K562 (cell line): ENCODE results near the gene GLP1R. TPM values are rescaled to one million over a fixed set of nuclear protein-coding genes. Genes with fewer than 3 reads are reported as not detected.

ENCODE experiments used
- CC2D1A ChIP-seq: fragments of 450-650 bp; IDR thresholded peaks from 2 replicates; pipeline ENCODE4 v1.6.1; 2017; ENCODE audit warnings: mild to moderate bottlenecking
- CTCF ChIP-seq, 3 experiments: IDR thresholded peaks in 2 of 3; conservative IDR thresholded peaks in 1 of 3; 2 replicates each; pipeline ENCODE4 v1.5.1; 2011 to 2012; ENCODE audit warnings: low read length in 3 of 3, mild to moderate bottlenecking in 3 of 3, control low read depth in 2 of 3, improper control_type of control experiment in 1 of 3, inconsistent platforms in 1 of 3, low read depth in 1 of 3, mixed read lengths in 1 of 3, moderate library complexity in 1 of 3; ENCODE audit not compliant: insufficient read depth in 2 of 3
- CTCFL ChIP-seq: IDR thresholded peaks from 2 replicates; pipeline ENCODE4 v1.6.1; 2011; ENCODE audit warnings: borderline replicate concordance, low read depth, mild to moderate bottlenecking, moderate library complexity, low read length; ENCODE audit not compliant: insufficient read depth, poor library complexity, severe bottlenecking
- HES1 ChIP-seq: fragments of 450-650 bp; IDR thresholded peaks from 2 replicates; pipeline ENCODE4 v1.6.1; 2016; ENCODE audit warnings: low read depth, mild to moderate bottlenecking, moderate library complexity
- HLTF ChIP-seq: fragments of 450-650 bp; IDR thresholded peaks from 2 replicates; pipeline ENCODE4 v1.6.1; 2016
- MXD1 ChIP-seq: fragments of 250-450 bp; sonication (Bioruptor Pico); IDR thresholded peaks from 2 replicates; pipeline ENCODE4 v1.8.0; 2021; ENCODE audit warnings: borderline replicate concordance, mild to moderate bottlenecking, moderate library complexity; ENCODE audit not compliant: poor library complexity, severe bottlenecking
- RAD21 ChIP-seq, 2 experiments: fragments of 250-450 bp in 1 of 2; fragments of 450-650 bp in 1 of 2; sonication (Bioruptor Pico) in 1 of 2; formaldehyde crosslinking in 1 of 2; IDR thresholded peaks in 1 of 2; conservative IDR thresholded peaks in 1 of 2; 2 replicates each; pipeline versions ENCODE4 v1.4.0 to v1.8.0; 2020 to 2022; ENCODE audit warnings: mild to moderate bottlenecking in 2 of 2, moderate library complexity in 1 of 2
- RBFOX2 ChIP-seq: fragments of 200-400 bp; formaldehyde crosslinking; IDR thresholded peaks from 2 replicates; pipeline ENCODE4 v1.6.1; 2017; ENCODE audit warnings: low read depth, mild to moderate bottlenecking, low read length, moderate library complexity
- REST ChIP-seq, 2 experiments: fragments of 450-650 bp; formaldehyde crosslinking in 1 of 2; IDR thresholded peaks; 2 replicates each; pipeline versions ENCODE4 v1.4.0 to v1.6.1; 2014 to 2020; ENCODE audit warnings: mild to moderate bottlenecking in 2 of 2, borderline replicate concordance in 1 of 2, low read depth in 1 of 2
- ZBTB17 ChIP-seq: fragments of 450-650 bp; formaldehyde crosslinking; IDR thresholded peaks from 2 replicates; pipeline ENCODE4 v1.4.0; 2020; ENCODE audit warnings: mild to moderate bottlenecking
- ZNF280A ChIP-seq: fragments of 450-650 bp; IDR thresholded peaks from 2 replicates; pipeline ENCODE4 v1.6.1; 2018; ENCODE audit warnings: mild to moderate bottlenecking, low read depth; ENCODE audit not compliant: partially characterized antibody
- polyA plus RNA-seq, 8 experiments: library from polyadenylated mRNA; depleted of rRNA in 4 of 8; stranded (reverse) in 5 of 8; unstranded in 3 of 8; fragments of >200 nt; fragmentation: Nextera tagmentation in 2 of 8; fragmentation: Illumina TruSeq in 1 of 8; extraction: Ambion mirVana in 2 of 8; extraction: Trizol in 1 of 8; gene quantifications; 2 replicates each; pipeline versions ENCODE4 v1.2.1 to v1.2.3, GENCODE V29; 2011 to 2014; ENCODE audit warnings: inconsistent platforms in 1 of 8, missing spikeins in 1 of 8
- total RNA-seq, 7 experiments: library from RNA; depleted of rRNA in 6 of 7; stranded (reverse); fragments of >200 nt in 6 of 7; fragmentation: Illumina TruSeq in 2 of 7; extraction: Trizol in 2 of 7; gene quantifications; 2 replicates each; pipeline versions ENCODE4 v1.2.1 to v1.2.3, GENCODE V29; 2011 to 2021; ENCODE audit warnings: low replicate concordance in 1 of 7

GLP1R gene
- total and polyA plus RNA-seq, 9 of the 15 experiments (the other 6 are each of a cell fraction or from before 2014, with no cell fraction given) = not detected

GRCh38 chr6:39003072-39003471 is 45.5 kb upstream of the GLP1R start (continued):
- peak; percentile 65; the same call in 1 of the 2 replicates for TF ChIP-seq REST (IDR thresholded peaks at IDR 0.05; ENCODE audit: borderline replicate concordance)
- no peak for TF ChIP-seq REST (CRISPR knock-in tag; IDR thresholded peaks at IDR 0.05; ENCODE audit: low read depth)
- no peak for TF ChIP-seq MXD1
- peak; percentile 37 for TF ChIP-seq CTCFL
- no peak for TF ChIP-seq HLTF
- no peak for TF ChIP-seq RBFOX2
- peak; percentile 62 to 90 for TF ChIP-seq RAD21 (CRISPR knock-in tag; conservative IDR thresholded peaks at IDR 0.05 in 1 of 2, IDR thresholded peaks at IDR 0.05 in 1 of 2)
- peak; percentile 73 to 78 (median 76) for TF ChIP-seq CTCF (IDR thresholded peaks at IDR 0.05 in 2 of 3, conservative IDR thresholded peaks at IDR 0.05 in 1 of 3; ENCODE audit: insufficient read depth in 2 of 3, low read depth in 1 of 3, low read length in 3 of 3)
- no peak for TF ChIP-seq ZNF280A
- TF ChIP-seq ZBTB17 (CRISPR knock-in tag) = no peak
- no peak for TF ChIP-seq HES1
- no peak for TF ChIP-seq CC2D1A
